HG03460 (cell line): ENCODE data around the gene CCDC51.
"Not testable (repeated sequence)": the region's sequence is repeated elsewhere in the genome, so short reads cannot be mapped to it uniquely, and the experiment has no call there.

Experiments
- ATAC-seq: cut with Tn5 transposase; IDR thresholded peaks from one replicate; pipeline ENCODE4 v1.9.1; 2021; ENCODE audit not compliant: unreplicated experiment

Gene CCDC51, protein sequence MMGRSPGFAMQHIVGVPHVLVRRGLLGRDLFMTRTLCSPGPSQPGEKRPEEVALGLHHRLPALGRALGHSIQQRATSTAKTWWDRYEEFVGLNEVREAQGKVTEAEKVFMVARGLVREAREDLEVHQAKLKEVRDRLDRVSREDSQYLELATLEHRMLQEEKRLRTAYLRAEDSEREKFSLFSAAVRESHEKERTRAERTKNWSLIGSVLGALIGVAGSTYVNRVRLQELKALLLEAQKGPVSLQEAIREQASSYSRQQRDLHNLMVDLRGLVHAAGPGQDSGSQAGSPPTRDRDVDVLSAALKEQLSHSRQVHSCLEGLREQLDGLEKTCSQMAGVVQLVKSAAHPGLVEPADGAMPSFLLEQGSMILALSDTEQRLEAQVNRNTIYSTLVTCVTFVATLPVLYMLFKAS

DNA sequence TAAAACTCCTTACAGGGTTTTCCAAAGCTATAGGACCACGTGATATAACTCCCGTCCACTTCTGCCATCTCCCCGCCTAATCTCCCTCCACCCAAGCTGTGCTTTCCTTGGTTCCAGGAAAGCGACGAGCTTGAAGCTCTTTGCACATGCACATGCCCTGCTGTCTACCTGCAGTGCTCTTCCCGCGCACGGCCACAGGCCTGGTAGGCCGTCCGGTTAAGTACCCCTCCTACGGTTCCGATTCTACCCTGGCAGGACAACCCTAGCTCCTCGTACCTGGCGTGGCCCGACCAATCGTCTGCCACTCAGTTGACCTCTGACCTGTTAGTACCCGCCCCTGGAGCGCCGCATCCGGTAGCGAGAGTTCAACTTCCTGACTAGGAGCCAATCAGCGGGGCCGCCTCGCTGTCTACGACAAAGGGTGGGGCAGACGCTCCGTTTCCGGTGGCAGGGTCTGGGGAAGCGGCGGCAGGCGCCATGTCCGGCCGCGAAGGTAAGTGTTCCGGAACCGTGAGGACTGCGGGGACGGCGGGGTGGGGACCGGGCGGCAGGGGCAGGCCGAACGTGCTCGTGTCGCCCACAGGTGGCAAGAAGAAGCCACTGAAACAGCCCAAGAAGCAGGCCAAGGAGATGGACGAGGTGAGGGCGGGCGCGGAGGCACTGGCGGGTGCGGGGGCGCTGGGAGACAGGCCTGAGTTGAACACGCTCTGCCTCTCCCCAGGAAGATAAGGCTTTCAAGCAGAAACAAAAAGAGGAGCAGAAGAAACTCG, at the start of gene CCDC51, which contains the start of gene TMA7:
Gene CCDC51, minus strand, starts transcription at position 300 of the 770 bp plus-strand sequence. CDS start 4,991 bp downstream, outside the sequence.
Gene TMA7, plus strand, starts transcription at position 438 of the 770 bp plus-strand sequence. Its CDS starts 40 bp downstream, at position 478.
- peak; percentile 93 for ATAC-seq

DNA sequence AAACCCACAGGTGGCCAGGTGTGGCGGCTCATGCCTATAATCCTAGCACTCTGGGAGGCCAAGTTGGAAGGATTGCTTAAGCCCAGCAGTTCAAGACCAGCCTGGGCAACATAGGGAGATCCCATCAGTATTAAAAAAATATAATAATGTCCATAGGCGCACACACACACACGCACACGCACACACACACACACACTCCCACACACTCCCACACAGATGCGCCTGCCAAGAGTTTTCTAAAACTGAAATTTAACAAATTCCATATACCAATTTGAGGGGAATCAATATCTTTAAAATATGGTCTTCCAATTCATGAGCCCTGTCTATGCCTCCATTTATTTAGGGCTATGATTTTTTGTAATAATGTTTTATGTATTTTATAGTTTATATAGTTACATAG, 47.0 kb upstream of the CCDC51 start:
- ATAC-seq, result no peak

DNA sequence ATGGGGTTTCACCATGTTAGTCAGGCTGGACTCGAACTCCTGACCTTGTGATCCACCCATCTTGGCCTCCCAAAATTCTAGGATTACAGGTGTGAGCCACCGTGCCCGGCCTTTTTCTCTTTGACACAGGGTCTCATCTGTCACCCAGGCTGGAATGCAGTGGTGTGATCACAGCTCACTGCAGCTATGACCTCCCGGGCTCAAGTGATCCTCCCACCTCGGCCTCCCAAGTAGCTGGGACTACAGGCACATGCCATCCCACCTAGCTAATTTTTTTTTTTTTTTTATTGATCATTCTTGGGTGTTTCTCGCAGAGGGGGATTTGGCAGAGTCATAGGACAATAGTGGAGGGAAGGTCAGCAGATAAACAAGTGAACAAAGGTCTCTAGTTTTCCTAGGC, 42.9 kb upstream of the CCDC51 start:
- not testable (repeated sequence) for ATAC-seq

DNA sequence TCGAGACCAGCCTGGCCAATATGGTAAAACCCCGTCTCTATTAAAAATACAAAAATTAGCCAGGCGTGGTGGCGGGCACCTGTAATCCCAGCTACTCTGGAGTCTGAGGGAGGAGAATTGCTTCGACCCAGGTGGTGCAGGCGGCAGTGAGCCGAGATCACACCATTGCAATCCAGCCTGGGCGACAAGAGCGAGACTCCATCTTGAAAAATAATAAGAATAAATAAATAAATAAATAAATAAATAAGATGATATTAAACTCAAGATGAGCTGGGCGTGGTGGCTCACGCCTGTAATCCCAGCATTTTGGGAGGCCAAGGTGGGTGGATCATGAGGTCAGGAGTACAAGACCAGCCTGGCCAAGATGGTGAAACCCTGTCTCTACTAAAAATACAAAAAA, 41.0 kb upstream of the CCDC51 start:
- ATAC-seq, result not testable (repeated sequence)

DNA sequence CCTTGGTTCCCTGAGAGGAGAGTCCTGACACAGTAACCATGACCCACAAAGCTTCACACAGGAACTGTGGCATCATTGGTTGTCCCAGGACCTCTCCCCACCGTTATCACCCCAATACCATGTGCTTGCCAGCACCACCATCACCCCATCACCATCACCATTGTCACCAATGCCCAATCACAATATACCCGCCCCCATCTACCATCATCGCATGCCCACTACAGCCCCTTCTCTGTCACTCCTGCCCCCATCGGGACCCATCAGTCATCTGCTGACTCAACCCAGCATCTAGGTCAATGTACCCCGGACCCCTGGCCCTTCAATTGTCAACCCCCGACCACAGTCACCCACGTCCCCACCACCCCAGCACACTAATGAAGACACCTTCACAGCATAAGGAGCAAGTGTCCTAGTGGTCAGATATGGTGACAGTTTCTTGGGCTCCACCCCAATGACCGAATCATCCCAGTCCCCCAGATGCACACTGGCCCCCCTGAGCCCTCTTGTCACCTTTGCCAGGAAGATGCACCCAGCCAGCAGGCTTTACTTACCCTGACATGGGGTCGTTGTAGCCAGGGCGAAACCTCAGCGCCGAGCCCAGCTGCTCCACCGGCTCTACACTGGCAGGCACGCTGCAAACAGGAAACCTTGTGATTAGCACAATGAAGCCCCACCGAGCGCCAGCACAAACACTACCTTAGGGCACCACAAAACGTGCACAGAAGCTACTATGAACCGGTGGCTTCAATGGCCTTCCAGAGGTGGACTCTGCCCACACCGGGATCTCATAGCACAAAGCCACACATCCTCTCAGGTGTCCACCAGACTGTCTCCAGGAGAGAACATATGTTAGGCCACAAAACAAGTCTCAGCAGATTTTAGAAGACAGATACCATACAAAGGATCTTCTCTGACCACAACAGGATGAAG, 39.0 kb upstream of the CCDC51 start:
- peak; percentile 46 for ATAC-seq

DNA sequence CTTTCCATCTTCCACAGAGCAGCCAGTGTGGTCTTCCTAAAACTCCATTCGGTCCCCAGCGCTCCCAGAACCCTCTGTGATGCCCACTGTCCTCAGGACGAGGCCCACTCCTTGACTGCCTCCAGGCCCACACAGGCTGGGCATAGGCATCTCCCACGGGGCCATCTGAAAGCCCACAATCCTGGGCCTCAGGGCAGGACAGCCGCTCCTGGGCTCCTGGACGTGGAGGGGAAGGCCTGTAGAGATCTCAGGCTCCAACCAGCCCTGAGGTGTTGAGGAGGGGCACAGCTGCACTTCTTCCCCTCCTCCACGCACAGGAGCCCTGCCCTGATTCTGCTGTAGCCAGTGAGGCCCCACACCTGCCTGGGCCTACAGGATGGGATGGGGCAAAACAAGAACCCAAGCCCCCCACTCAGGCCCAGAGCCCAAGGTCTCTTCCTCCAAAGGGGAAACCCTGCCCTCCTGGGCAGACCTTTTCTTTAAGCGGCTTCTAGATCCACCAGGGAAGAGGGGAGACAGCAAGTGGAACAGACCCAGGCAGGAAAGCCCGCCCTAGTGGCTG, 38.1 kb upstream of the CCDC51 start:
- ATAC-seq, result no peak

DNA sequence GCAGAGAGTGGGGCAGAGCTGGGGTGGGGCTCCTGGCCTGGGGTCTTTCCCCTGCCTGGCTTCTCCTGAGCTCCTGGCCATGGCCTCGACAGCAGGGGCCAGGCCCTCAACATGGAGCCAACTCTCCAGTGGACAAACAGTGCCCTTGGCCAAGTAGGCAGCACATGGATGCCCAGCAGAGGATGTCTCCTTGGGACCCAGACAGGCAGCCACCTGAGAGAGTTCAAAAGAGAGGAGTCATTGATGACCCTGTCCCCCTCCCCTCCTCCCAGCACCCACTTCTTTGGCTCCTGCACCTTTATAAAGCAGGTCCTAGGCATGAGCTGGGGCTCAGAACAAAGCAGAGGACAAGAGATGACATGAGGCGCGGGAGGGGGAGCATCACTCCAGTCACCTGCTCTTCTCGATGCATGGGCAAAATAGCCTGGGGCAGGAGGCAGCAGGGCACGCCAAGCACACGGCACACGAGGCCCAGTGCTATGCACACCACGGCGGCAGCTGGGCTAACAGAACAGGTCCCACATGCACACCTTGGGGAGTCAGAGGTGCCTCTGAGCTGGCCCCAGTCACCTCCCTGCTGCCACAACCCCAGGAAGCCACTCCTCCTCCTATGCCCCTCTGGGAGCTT, 36.6 kb upstream of the CCDC51 start:
- ATAC-seq, result no peak

DNA sequence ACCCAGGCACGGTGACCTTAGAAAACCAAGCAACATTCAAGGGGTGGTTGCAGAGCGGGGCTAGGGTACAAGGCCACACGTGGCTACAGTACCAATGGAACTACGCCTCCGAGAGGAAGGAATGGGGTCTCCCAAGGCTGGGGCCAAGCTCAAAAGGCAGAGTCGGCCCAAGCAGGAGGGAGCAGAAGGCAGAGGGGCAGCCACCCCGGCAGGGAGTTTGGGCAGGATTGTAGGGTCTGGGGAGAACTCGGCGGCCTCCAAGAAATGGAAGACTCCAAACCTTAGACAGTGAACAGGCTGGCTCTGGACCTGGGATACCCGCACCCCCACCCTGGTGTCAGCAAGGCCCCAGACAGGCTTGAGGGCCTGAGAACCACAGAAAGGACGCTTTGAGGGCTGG, 35.3 kb upstream of the CCDC51 start:
- ATAC-seq, result no peak

DNA sequence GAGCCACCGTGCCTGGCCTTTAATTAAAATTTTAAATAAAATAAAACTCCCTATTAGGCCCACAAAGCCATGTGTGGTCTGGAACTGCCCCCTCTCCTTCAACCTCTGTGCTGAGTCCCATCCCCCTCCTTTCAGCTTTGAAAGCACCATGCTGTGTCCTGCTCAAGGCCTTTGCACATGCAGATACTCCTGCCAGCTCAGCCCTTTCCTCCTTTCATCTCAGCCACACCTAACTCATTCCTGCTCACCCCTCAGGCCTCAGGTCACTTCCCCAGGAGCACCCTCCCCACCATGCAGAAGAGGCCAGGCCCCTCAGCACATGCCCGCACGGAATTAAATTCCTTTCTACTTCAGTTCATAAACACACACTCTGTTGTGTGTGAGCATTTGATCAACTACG, 34.7 kb upstream of the CCDC51 start:
- ATAC-seq, result no peak

DNA sequence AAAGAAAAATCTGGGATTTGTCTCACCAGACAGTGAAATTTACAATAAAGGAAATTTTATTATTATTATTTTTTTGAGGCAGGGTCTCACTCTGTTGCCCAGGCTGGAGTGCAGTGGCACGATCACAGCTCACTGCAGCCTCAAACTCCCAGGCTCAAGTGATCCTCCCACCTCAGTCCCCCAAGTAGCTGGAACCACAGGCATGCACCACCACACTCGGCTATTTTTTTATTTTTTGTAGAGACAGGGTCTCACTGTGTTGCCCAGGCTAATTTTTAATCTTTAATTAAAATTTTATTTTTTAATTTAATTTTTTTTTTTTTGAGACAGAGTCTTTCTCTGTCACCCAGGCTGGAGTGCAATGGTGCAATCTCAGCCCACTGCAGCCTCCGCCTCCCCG, 34.1 kb upstream of the CCDC51 start:
- ATAC-seq, result not testable (repeated sequence)

DNA sequence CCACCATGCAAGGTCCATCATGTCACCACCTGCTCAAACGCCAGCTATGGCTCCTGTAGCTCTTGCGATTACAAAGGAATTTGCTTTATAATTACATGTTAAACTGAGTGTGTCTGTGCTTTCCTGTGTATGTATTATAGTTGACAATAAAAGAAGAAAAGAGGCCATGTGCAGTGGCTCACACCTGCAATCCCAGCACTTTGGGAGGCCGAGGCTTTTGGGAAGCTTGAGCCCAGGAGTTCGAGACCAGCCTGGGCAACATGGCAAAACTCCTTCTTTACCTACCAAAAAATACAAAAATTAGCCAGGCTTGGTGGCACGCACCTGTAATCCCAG, 33.7 kb upstream of the CCDC51 start:
- no peak for ATAC-seq

DNA sequence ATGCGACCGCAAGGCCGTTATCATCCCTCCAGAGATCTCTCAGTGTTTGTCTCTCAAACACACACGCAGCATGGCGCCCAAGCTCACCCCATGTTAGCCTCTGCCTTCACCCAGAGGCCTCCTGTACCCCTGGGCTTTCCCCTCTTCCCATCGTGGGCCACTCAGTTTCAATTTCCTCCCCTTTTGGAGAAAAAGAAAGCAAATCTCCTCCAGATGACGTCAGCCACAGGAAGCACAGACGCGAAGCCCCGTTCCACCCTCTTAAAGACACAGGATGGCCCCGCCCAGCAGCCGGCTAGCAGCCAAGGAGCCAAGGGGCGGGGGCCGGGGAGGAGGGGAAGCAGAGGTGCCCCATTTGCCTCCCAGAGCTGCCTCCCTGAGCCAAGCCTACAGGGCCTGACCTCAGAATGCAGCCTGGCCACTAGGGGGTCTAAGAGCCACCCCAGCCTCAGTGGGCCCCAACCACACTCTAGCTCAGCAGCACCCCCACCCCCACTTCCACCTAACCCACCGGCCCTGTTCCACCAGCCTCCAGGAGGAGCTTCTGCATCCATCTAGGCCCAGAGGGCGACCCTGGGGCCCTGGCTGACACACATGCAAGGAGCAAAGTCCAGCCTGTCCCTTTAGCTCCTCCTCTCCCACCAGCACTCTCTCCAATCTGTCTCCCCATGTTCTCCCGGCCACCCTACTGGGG, 33.2 kb upstream of the CCDC51 start:
- ATAC-seq, result peak; percentile 73

DNA sequence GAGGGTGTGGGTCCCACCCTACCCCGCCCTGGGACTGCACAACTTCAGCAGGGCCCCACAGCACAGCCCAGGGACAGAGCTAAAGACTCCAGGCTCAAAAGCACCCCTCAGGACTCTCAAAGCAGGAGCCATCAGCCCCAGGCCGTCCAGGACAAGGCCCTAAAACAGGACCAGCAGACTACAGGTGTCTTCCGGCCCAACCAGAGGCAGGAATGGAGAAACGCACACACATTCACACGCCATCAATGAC, 32.7 kb upstream of the CCDC51 start:
- ATAC-seq, result no peak

DNA sequence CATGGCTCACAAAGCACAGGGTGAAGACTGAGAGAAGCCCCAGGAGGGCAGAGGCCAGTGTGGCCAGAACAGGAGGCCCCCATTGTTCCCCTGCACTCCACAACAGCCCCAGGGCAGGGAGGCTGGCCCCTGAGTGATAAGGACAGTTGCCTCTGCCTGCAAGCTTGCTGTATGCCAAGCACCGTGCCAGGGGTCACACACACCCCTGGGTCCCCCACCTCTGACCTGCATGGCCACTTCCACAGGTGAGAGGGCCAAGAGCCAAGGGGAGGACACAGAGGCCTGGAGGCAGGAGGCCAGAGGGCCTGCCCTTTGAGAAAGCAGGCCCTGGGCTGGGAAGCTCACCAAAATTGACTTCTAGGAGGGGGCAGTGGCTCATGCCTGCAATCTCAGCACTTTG, 30.4 kb upstream of the CCDC51 start:
- ATAC-seq, result no peak

DNA sequence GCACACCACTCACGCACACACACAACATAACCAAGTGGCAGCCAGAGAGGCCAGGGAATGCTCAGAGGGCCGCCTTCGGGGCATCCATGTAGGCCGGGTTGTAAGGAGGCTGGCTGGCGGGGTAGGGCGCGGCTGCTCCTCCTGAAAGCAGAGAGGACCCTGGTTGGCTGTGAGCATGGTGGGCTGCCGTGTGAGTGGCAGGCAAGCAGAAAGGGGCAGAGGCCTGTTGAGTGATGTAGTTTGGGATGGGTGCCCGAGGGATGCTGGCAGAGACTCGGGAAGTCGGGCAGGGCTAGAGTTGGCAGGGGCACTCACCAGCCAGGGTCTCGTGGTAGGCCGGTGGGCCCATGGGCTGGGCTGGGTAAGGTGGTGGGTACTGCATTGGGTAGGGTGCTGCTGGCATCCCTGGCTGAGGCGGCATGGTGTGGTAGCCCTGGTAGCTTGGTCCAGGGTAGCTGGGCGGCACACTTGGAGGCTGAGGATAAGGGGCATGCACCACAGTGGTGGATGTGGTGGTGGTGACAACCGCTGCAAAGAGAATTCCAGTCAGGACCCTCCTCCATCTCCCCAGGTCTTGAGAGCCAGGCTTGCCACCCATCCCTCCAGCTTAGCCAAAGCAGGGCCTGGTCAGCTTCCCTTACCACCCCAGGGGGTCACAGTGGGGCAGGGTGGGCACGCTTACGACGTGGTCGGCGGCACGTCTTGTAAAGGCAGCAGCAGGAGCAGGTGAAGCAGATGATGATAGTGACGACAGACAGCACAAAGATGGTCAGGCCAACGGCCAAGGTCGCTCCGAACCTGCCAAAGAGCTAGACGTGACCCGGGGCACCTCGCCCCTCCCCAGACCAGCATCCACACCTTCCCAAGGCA, 29.4 kb upstream of the CCDC51 start:
- ATAC-seq, result no peak

DNA sequence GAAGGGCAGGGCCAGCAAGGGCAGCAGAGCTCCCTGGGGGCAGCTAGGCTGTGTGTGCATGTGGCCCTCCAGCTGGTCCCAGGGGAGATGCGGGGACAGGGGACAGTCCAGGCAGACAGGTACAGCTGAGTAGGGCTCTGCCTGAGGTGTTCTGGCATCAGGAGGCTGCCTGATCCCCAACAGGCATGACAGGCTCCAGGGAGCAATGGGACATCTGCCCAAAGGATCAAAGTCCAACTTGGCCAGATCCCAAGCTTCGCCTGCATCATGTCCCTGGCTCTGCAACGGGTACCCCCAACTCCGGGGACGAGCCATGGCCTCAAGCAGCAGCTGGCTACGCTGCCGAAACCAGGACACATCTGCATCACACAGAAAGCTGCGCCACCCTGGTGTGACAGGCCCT, 28.4 kb upstream of the CCDC51 start:
- ATAC-seq, result no peak

DNA sequence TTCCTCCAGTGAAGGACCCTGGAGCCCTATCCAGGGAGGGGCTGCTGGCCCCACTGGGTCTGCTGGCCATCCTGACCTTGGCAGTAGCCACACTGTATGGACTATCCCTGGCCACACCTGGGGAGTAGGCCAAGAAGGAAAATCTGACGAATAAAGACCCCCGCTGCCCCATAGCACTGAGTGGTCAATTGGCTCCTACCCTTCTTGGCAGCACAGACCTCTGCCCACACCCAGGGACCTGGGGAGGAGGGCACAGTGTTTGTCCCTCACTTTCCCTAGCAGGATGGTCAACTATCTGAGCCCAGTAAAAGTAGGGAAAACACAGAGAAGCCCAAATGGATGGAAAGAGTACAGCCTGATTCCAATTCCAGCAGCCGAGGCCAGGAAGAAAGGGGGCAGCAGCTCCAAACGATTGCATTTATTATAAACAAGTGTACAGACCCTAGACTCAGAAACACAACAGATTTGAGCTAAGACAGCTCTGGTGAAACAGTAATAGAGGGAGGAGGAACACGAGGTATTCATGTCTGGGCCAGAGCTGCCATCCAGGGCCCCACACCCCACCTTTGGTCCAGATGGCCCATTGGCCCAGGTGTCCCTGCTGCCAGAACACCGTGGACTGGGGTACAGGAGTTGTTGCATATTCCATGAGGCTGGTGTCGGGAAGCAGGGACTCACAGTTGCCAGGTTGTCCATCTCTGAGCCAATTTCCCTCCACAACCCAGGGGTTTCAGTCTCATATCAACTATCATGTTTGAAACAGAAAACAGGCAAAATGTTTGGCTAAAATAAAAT, 27.8 kb upstream of the CCDC51 start:
- no peak for ATAC-seq

DNA sequence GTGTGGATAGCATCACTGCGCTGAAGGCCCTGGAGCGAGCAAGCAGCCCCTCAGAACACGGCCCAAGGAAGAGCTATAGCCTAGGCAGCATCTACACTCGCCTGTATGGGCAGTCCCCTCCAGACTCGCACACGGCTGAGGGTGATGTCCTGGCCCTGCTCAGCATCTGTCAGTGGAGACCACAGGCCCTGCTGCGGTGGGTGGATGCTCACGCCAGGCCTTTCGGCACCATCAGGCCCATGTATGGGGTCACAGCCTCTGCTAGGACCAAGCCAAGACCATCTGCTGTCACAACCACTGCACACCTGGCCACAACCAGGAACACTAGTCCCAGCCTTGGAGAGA, 27.2 kb upstream of the CCDC51 start:
- ATAC-seq, result no peak
